ENCODE results near the gene DARS2. TPM values are rescaled to one million over a fixed set of nuclear protein-coding genes. Genes with fewer than 3 reads are reported as not detected.

DARS2 gene
- total RNA-seq, 1 experiment from 2014 or later, result 77.3 TPM

- no peaks in the 10 kb centered on the region for H3K27me3 ChIP-seq (ENCODE audit: low read length)
- H2AFZ ChIP-seq (ENCODE audit: low read length), result no peak overlapping the region
- peak overlapping the region; percentile 99 for H3K4me2 ChIP-seq (ENCODE audit: low read length)
- H3K79me2 ChIP-seq (ENCODE audit: low read length), result peaks cover 29% of the 10 kb centered on the region
- H3K27ac ChIP-seq (ENCODE audit: low read length), result no peak overlapping the region
- H3K4me3 ChIP-seq (ENCODE audit: low read length), result peak overlapping the region; percentile 100
- ChIA-PET CTCF (no interaction called here), POLR2A (ENCODE audit: unreplicated experiment) (no interaction called here)
- intact Hi-C loops (cut with micrococcal nuclease), result no loop called here
- no peak for DNase-seq
- ATAC-seq, result no peak
- peaks cover 51% of the 10 kb centered on the region for H3K36me3 ChIP-seq (ENCODE audit: low read depth, low read length)
- no TSS peak for BruUV-seq (replicated peaks)
- H4K20me1 ChIP-seq (ENCODE audit: low read length), result peaks cover 44% of the 10 kb centered on the region
- no peaks in the 10 kb centered on the region for H3K9me2 ChIP-seq (replicated peaks; ENCODE audit: low read length)
- TF ChIP-seq EZH2 (IDR thresholded peaks at IDR 0.05; ENCODE audit: low read length, unreplicated experiment) (no peak), EZH2phosphoT487 (IDR thresholded peaks at IDR 0.05; ENCODE audit: borderline replicate concordance, low read length) (no peak)
- TF ChIP-seq, protein P1, sequence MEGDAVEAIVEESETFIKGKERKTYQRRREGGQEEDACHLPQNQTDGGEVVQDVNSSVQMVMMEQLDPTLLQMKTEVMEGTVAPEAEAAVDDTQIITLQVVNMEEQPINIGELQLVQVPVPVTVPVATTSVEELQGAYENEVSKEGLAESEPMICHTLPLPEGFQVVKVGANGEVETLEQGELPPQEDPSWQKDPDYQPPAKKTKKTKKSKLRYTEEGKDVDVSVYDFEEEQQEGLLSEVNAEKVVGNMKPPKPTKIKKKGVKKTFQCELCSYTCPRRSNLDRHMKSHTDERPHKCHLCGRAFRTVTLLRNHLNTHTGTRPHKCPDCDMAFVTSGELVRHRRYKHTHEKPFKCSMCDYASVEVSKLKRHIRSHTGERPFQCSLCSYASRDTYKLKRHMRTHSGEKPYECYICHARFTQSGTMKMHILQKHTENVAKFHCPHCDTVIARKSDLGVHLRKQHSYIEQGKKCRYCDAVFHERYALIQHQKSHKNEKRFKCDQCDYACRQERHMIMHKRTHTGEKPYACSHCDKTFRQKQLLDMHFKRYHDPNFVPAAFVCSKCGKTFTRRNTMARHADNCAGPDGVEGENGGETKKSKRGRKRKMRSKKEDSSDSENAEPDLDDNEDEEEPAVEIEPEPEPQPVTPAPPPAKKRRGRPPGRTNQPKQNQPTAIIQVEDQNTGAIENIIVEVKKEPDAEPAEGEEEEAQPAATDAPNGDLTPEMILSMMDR (conservative IDR thresholded peaks at IDR 0.05; ENCODE audit: low read depth, low read length), result no peak
- peaks cover 19% of the 10 kb centered on the region for H3K4me1 ChIP-seq (ENCODE audit: insufficient read depth, low read length)
- H3K9me3 ChIP-seq (ENCODE audit: low read length), result no peaks in the 10 kb centered on the region
- peak overlapping the region; percentile 99 for H3K9ac ChIP-seq (ENCODE audit: low read length)
- peaks cover 35% of the 10 kb centered on the region for H3F3A ChIP-seq (ENCODE audit: low read length, unreplicated experiment)
Observed at GRCh38 chr1:173865468-173866164, 41.1 kb downstream of the DARS2 start.

DNA sequence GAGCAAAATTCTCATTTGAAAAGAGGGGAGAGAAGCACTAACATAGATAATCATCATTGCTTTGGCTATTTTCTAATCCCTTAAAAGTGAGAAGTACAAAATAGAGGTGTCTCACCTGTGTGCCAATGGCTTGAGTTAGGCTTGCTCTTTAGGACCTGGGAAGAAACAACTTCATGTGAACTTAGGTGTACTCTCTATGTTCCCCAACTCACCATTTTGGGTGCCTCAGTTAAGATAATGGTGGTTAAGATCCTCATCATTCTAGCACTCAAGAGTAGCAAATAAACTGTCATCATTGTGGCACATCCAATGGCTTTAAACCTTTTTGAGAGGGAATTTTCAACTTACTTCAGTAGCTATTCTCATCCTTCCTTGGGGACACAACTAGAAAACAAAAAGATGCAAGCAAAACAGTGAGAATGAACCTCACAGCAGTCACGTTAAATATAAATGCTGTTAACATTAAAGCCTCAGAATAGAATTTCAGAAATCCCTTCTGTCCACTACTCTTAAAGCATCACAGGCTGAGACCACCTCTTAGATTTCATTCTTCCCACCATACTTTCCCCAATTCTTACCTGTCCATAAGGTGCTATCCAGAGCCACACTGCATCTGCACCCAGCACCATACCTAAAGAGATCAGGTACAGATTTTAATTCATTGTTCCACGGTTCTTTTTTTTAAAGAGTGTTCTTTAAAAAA is 42.1 kb downstream of the DARS2 start:
- ATAC-seq, result no peak
- H2AFZ ChIP-seq (ENCODE audit: low read length), result no peak overlapping the region
- peaks cover 19% of the 10 kb centered on the region for H3K4me1 ChIP-seq (ENCODE audit: insufficient read depth, low read length)
- H3K27ac ChIP-seq (ENCODE audit: low read length), result no peak overlapping the region
- CTCF ChIA-PET, result no interaction called here
- peak overlapping the region; percentile 99 for H3K4me2 ChIP-seq (ENCODE audit: low read length)
- intact Hi-C loops (cut with micrococcal nuclease), result no loop called here
- H3K36me3 ChIP-seq (ENCODE audit: low read depth, low read length), result peaks cover 51% of the 10 kb centered on the region
- H3F3A ChIP-seq (ENCODE audit: low read length, unreplicated experiment), result peaks cover 35% of the 10 kb centered on the region
- no TSS peak for BruUV-seq (replicated peaks)
- TF ChIP-seq EZH2 (IDR thresholded peaks at IDR 0.05; ENCODE audit: low read length, unreplicated experiment) (no peak), EZH2phosphoT487 (IDR thresholded peaks at IDR 0.05; ENCODE audit: borderline replicate concordance, low read length) (no peak)
- TF ChIP-seq, protein P1 (conservative IDR thresholded peaks at IDR 0.05; ENCODE audit: low read depth, low read length), result no peak
- H3K27me3 ChIP-seq (ENCODE audit: low read length), result no peaks in the 10 kb centered on the region
- H3K9me2 ChIP-seq (replicated peaks; ENCODE audit: low read length), result no peaks in the 10 kb centered on the region
- peaks cover 44% of the 10 kb centered on the region for H4K20me1 ChIP-seq (ENCODE audit: low read length)
- H3K9me3 ChIP-seq (ENCODE audit: low read length), result no peaks in the 10 kb centered on the region
- H3K79me2 ChIP-seq (ENCODE audit: low read length), result peaks cover 29% of the 10 kb centered on the region
- POLR2A ChIA-PET (ENCODE audit: unreplicated experiment), result no interaction called here
- H3K9ac ChIP-seq (ENCODE audit: low read length), result peak overlapping the region; percentile 99
- peak overlapping the region; percentile 100 for H3K4me3 ChIP-seq (ENCODE audit: low read length)
- no peak for DNase-seq
